ENCODE results near the gene TIMM17A. TPM values are rescaled to one million over a fixed set of nuclear protein-coding genes. Genes with fewer than 3 reads are reported as not detected.

Gene TIMM17A
- total and polyA plus RNA-seq, 2 of the 8 experiments (the other 6 are each of a cell fraction or from before 2014, with no cell fraction given): 30.3 to 57.1 TPM

- TF ChIP-seq CTCF (IDR thresholded peaks at IDR 0.05; ENCODE audit: control extremely low read depth in 1 of 3, insufficient read depth in 1 of 3, low read depth in 1 of 3, low read length in 3 of 3) (no peak), EZH2 (IDR thresholded peaks at IDR 0.05; ENCODE audit: low read depth, low read length, severe bottlenecking) (no peak)
Measured at GRCh38 chr1:201938440-201939035, 16.8 kb upstream of the TIMM17A start (continued).
